Colon (tissue), 2 donors: ENCODE measurements around the gene UQCR11.

Source experiments
- FAIRE-seq: peaks from 2 replicates; lab custom pipeline; 2012; peaks lifted over from hg19 to GRCh38; lab: Jason Lieb, UNC
- donor health status: control.
- donor health status: control.

UQCR11 gene

GRCh38 chr19:1590641-1591397 is 14.4 kb downstream of the UQCR11 start:
- no peak for FAIRE-seq

DNA sequence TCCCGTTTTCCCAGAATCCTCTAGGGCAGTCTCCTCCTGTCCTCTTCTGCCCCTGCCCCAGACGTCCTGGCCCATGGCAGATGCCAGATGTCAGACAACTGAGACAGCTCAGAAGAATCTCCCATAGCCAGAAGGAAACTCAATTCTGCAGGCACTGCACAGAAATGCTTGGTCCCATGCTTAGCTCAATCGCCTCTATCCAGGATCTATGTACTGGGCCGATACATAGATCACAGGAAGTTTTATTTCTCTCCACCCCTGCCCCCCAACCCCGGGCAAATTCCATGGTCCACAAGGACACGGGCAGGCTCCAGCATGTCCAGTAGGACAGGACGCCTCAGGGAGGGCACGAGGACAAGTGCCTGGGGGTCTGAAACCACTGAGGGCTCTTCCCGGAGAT is 17.4 kb downstream of the UQCR11 start:
- no peak for FAIRE-seq

DNA sequence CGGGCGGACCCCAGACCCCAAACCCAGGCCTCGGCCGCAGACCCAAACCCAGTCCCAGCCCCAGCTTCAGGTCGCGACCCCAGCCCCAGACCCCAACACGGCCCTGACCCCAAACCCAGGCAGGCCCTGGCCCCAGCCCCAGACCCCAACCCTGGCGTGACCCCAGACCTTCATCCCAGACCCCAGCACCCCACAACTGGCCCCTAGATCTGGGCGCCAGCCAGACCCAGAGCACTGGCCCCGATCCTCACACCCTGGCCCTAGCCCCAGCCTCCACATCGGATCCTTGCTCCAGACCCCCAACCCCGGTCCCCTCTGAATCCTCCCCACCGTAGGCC is 20.1 kb downstream of the UQCR11 start:
- FAIRE-seq, result no peak

DNA sequence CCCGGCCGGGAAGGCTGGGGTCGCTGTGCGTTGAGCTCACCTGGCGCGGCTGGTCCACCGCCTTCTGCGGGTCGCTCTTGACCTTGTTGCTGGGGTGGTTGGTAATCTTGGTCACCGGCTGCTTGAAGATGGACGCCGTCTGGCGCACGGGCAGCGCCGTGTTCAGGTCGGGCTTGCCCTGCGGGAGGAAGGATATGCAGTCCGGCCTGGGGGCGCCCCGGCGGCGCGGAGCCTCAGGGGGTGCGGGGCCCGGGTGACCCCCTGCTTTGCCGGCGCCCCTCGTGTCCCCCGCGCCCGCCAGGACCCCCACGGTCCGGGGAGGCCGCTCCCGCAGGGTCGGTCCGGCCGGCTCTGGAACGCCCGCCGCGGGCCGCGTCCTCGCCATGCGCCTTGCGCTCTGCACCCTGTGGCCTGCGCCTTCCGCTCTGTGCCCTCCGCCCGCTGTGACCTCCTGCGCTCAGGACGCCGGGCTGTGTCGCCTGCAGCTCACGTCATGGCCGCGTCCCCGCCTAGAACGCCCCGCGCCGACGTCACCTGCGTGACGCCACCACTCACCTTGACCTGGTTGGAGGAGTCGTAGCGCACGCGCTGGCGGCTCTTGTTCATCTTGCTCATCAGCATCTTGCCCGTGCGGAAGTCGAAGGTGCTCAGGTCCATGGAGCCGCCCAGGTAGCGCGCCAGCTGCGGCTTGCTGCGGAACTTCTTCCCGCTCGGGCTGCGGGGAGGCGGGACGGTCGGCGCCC is 20.6 kb downstream of the UQCR11 start:
- no peak for FAIRE-seq

- no peak for FAIRE-seq
These were observed 23.1 kb downstream of the UQCR11 start for GRCh38 chr19:1582201-1582600.

DNA sequence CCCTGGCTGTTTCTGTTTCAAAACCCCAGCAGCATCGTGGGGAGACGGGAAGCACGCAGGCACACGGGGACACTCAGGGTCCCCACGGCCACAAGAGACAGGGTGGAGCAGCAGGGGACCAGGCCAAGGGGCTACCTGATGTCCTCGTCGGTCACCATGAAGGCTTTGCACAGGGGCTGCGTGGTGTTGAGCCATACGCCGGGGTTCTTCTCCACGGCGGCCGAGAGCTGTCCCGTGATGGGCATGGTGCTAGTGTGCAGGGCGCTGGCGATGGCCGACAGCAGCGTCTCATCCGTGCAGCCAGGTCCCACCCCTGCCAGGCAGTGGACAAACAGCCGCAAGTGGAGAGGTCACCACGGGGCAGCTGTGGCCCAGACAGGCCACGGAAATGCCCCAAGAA is 24.3 kb downstream of the UQCR11 start:
- FAIRE-seq, result no peak

DNA sequence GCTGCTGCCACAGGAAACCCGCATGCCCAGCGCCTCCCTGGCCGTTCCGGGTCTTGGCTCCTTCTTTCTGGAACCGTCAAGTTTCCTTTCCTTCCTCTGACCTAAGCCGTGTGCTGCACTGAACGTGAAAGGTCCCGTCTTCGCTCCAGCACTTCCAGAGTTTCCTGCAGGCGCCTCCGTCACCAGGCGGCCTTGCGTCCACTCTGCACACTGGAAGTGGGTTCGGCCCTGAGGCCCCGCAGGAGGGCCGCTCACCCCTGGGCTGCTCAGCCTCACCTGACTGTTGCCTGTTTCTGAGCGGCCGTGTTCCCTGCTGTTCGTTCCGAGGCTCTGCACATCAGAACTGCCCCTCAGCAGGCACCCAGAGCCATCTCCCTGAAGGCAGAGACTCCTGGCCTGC is 24.9 kb downstream of the UQCR11 start:
- no peak for FAIRE-seq

GRCh38 chr19:1579222-1579621 is 26.0 kb downstream of the UQCR11 start:
- FAIRE-seq, result no peak

- no peak for FAIRE-seq
These were observed 27.2 kb downstream of the UQCR11 start for GRCh38 chr19:1577929-1578618.

DNA sequence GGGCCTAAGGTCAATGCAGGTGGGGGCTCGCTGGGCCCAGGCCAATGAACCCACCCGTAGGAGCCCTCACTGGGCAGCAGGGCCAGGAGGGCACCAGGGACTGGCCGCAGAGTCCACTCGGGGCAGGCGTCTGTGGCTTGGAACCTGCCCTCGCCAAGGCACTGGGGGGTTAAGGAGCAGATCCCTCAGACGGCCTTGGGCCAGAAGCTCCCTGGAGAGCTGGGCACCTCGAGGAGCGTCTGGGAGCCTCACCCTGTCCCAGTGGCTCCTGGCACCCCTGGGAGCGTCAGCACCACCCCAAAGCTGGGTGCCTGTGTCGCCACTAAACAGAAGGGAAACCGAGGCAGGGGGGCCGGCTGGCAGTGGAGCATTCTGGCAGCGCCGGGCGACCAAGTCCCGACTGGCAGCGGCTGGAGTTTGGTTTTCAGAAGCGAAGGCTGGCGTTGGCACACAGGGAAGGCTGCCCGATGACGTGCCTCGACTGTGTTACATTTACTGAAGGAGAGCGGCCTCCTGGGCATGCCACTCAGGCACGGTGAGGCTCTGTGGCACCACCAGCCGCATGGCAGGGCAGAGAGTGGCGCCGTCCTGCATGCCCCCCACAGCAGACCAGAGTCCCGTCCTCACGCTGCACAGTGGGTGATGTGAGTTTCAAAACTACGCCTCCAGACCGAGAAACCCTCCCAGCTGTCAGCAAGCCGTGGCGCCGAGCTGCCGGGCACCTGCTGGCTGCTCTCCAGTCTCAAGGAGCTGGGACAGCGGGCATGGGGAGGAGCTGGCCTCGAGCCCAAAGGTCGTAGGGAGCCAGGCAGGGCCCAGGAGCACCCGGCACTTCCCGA is 28.0 kb downstream of the UQCR11 start:
- no peak for FAIRE-seq

GRCh38 chr19:1576242-1577089 is 28.8 kb downstream of the UQCR11 start:
- FAIRE-seq, result no peak

DNA sequence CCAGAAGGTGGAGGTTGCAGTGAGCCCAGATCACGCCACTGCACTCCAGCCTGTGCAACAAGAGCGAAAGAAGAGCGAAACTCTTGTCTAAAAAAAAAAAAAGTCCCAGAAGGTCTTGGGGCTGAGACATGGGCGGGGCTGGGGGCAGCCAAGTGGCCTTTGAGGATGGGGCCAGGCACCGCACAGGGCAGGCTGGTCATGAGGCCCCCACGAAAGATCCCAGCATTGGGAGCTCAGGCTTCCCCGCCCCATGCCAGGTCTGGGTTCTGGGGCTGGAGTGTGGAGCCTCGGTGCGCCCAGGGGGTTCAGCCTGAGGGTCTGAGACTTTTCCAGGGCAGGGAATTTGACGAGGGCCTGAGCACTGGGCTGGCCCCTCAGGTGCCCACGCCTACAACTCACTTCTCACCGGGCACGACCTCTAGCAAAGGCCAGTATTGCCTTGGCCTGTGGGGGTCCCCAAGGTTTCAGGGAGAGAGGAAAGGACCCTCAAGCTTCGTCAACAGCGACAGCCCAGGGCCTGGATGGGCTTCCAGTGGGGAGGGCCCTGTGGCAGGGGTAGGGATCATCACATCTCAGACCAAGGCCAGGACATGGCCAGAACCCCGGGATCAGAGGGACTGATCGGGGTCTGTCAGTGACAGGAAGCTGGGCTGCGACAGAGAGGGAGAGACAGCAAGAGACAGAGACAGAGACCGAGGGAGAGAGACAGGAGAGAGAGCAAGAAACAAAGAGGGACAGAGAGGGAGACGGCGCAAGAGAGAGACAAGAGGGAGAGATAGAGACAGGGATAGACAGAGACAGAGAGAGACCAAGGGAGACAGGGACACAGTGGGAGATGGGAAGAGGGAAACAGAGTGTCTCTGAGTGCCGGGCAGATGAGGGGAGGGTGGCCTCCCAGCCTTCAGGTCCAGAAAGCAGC is 29.7 kb downstream of the UQCR11 start:
- no peak for FAIRE-seq

GRCh38 chr19:1574354-1575136 is 30.7 kb downstream of the UQCR11 start:
- no peak for FAIRE-seq

DNA sequence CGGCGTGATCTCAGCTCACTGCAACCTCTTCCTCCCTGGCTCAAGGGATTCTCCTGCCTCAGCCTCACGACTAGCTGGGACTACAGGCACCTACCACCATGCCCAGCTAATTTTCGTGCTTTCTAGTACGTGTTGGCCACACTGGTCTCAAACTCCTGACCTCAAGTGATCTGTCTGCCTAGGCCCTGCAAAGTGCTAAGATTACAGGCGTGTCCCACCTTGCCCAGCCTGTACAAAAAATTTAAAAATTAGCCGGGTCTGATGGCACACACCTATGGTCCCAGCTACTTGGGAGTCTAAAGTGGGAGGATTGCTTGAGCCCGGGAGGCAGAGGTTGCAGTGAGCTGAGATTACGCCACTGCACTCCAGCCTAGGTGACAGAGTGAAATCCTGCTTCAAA is 32.5 kb downstream of the UQCR11 start:
- FAIRE-seq, result no peak

DNA sequence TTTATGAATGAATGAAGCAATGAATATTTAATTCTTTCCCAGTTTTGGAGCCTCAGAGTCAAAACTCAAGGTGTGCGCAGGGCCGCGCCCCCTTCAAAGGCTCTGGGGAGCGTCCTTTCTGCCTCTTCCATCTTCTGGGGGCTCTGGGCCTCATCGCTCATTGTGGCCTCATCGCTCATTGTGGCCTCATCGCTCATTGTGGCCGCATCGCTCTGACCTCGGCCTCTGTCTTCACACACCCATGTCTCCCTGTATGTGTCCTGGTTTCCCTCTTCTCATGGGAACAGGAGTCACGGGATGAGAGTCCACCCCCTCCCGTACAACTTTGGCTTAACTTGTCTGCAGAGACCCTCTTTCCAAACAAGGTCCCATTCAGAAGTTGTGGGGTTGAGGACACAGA is 33.9 kb downstream of the UQCR11 start:
- FAIRE-seq, result no peak

- FAIRE-seq, result no peak
These were observed 34.4 kb downstream of the UQCR11 start for GRCh38 chr19:1570836-1571235.

- FAIRE-seq, result no peak
These were observed 35.3 kb downstream of the UQCR11 start for GRCh38 chr19:1569997-1570396.

DNA sequence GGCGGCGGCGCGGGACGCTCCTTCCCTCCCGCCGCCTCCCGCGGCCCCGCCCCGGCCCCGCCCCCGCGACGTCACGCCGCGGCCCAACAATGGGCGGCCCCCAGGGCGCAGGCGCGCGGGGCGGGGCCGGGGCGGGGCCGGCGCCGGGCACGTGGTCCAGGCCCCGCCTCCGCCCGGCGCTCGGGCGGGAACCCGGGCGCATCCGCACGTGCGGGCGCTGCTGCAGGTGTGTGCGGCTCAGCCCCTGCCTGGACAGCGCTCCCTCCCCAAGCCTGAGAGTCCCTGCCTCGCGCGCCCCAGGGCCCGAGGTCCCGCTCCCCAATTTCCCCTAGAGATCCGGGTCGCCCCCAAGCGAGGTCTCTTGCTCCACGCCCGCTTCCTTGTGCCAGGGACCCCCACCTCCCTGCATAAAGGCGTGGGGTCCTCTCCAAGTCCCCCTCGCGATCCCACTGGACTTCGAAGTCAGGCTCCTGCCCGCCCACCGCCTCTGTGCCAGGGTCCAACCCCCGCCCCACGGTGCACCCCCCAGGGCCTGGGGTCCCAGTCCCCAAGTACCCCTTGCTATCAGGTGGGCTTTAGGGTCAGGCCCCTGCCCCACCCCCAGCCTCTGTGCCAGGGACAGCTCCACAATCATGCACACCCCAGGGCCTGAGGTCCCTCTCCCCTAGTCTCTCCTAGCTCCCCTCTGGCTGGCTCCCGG is 36.8 kb downstream of the UQCR11 start, which contains the start of gene MEX3D:
TSS of gene MEX3D (minus strand) at position 6 of the 700 bp plus-strand sequence. CDS start 267 bp downstream, outside the sequence.
- FAIRE-seq, result no peak

DNA sequence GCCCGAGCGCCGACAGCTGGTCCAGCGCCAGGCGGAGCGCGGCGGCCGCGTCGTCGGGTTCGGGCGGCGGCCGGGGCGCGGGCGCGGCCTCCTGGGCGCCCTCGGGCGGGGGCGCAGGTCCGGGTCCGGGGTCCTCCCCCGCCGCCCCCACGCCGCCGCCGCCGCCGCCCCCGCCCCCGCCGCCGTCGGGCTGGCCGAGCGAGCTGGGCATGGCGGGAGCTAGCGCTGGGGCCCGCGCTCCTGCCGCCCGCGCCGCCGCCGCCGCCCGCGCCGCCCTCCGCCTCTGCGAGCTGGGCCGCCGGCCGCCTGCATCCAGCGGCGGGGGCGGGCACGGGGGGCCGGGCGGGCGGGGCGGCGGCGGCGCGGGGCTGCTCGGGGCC is 37.4 kb downstream of the UQCR11 start:
- no peak for FAIRE-seq
